Ovary (tissue), 9 donors: ENCODE results near the gene CBY2. TPM values are rescaled to one million over a fixed set of nuclear protein-coding genes. Genes with fewer than 3 reads are reported as not detected.

Source experiments
- polyA plus RNA-seq, 2 donors: library from polyadenylated mRNA; stranded (reverse); fragments of 200-250 nt in 1 of 2; fragments of 350-450 nt in 1 of 2; fragmentation: Illumina TruSeq in 1 of 2; extraction: RNeasy Lipid Tissue Mini Kit (QIAGEN cat#74804) in 1 of 2; gene quantifications; one replicate each; pipeline ENCODE4 v1.2.3, GENCODE V29; 2013 to 2014
- small RNA-seq: library from RNA; depleted of rRNA; stranded (forward); fragments of <200 nt; gene quantifications from one replicate; pipeline ENCODE3, GENCODE V24; 2016
- total RNA-seq, 7 donors: library from RNA; depleted of rRNA in 2 of 7; stranded (reverse); fragments of >200 nt in 2 of 7; fragmentation: NEBNext Ultra II Directional in 3 of 7; extraction: Animal tissue kit (Norgen Biotek cat#: 25700) in 3 of 7; gene quantifications; one replicate each; pipeline versions ENCODE4 v1.1.0 to v1.2.4, GENCODE V29; 2016 to 2023
- donor health status: DM: no; HTN: no; CAD: no; lungs with moderate emphysema.
- donor health status: DM: no; HTN: no; CAD: no.
- donor health status: Bipolar disorder and iron deficiency.
- donor health status: DM: yes; HTN: yes; CAD: no.
- donor health status: DM: no; HTN: no; CAD: no.
- donor health status: DM: yes; HTN: yes; CAD: no.

The CBY2 gene
- total and polyA plus RNA-seq, 9 donors = not detected

Small RNA genes lying within 50 kb of the gene (small RNA-seq; reads per million reads assigned to genes)
- gene RF00017 = not detected

Other genes starting within 250 kb of the CBY2 start
- 10 to 100 TPM; 23.9 to 37.3 (median 29.4) TPM for gene COG3, start 237.4 kb upstream of the CBY2 start, total RNA-seq
- 10 to 100 TPM; 17.1 to 18.6 TPM for gene COG3, start 237.4 kb upstream of the CBY2 start, polyA plus RNA-seq
- gene ERICH6B, start 86.6 kb upstream of the CBY2 start, total RNA-seq = not detected
- not detected for gene ERICH6B, start 86.6 kb upstream of the CBY2 start, polyA plus RNA-seq
- 1 to 10 TPM in 2 of 7 donors, under 1 TPM in 3, not detected in 2; 0.18 to 2.3 (median 0.72) TPM for gene SIAH3, start 149.4 kb downstream of the CBY2 start, total RNA-seq
- under 1 TPM; 0.01 to 0.03 TPM for gene SIAH3, start 149.4 kb downstream of the CBY2 start, polyA plus RNA-seq